Spleen (tissue), 7 donors: ENCODE data around the gene COBL.

Experiments used
- CTCF ChIP-seq, 11 experiments: fragments of 200-600 bp in 7 of 11; fragments of 450-650 bp in 4 of 11; sonication (generic) in 4 of 11; IDR thresholded peaks in 8 of 11; conservative IDR thresholded peaks in 3 of 11; 1 replicate in 7 of 11; 2 replicates in 4 of 11; pipeline versions ENCODE4 v1.4.0 to v1.8.0; 2016 to 2021; ENCODE audit warnings: antibody characterized with exemption in 11 of 11, inconsistent platforms in 4 of 11, mild to moderate bottlenecking in 1 of 11
- POLR2A ChIP-seq, 3 donors: fragments of 450-650 bp; IDR thresholded peaks; one replicate each; pipeline ENCODE4 v1.5.1; 2017; ENCODE audit warnings: antibody characterized with exemption in 3 of 3, mild to moderate bottlenecking in 1 of 3
- POLR2AphosphoS5 ChIP-seq, 3 donors: sonication (generic); formaldehyde crosslinking; IDR thresholded peaks; one replicate each; pipeline ENCODE4 v1.5.1; 2017; ENCODE audit warnings: antibody characterized with exemption in 3 of 3
- donor health status: DM: no; HTN: no; CAD: no; lungs with moderate emphysema.
- donor health status: DM: no; HTN: no; CAD: no.
- donor health status: DM: no; HTN: no; CAD: no.

GRCh38 chr7:51121931-51122425 lies 194.6 kb downstream of the COBL start:
- TF ChIP-seq POLR2A (IDR thresholded peaks at IDR 0.05) (peak in 1 of 3 donors; percentile 8), CTCF (IDR thresholded peaks at IDR 0.05 in 8 of 11, conservative IDR thresholded peaks at IDR 0.05 in 3 of 11) (peak in 1 of 11 experiments; percentile 21), POLR2AphosphoS5 (IDR thresholded peaks at IDR 0.05) (peak in 2 of 3 donors; percentile 60 to 68)
